ENCODE measurements around the gene SLC1A2. TPM values are rescaled to one million over a fixed set of nuclear protein-coding genes. Genes with fewer than 3 reads are reported as not detected.

SLC1A2 gene
- total and polyA plus RNA-seq, 3 donors from 2014 or later, result 0.74 to 7.5 (median 1.1) TPM

DNA sequence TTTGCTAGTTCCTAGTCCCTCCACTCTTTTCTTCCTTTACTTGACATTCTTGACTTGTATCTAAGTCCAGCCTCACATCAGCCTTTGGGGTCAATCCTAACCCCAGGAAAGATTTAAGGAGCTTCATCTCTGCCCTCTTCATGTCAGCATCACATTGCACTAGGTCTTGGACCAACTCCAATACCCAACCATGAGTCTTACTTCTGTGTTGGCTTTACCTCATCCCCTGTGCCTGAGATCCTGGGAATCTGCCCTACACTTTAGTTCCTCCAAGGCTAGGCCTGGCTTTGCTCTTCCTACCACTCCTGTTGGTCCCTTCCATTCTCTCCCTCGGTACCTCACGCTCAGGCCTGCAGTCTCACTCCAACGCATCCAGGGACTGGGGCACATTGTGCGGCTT, 117.0 kb downstream of the SLC1A2 start:
- intact Hi-C loops (cut with DNase I; ENCODE audit: low total_unique reads), result no loop called here
- H3K27ac ChIP-seq, result no peak overlapping the region

DNA sequence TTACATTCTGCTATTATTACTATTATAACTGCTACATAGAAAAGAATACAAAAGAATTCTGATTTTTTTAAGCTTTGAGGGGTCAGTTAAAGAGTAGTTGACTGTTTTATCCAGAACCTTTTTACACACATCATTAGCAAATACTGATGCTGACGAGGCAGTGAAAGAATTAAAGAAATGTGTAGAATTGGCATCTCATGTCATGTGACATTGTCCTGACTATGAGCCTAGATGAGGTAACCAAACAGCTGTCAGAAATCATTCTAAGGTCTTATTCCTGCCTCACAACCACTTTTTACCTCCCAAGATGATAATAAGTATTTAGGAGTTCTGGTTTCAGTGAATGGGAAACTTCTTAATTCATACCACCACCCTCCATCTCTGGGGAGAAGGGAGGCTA, 121.0 kb downstream of the SLC1A2 start:
- no peak for DNase-seq
- WGBS, 2 donors, result 85 to 92% methylated on average over 1 of the region's 1 CpG
- H3K9me3 ChIP-seq, result no peaks in the 10 kb centered on the region
- no peak overlapping the region for H3K4me3 ChIP-seq
- intact Hi-C loops (cut with DNase I; ENCODE audit: low total_unique reads), result no loop called here
- no peaks in the 10 kb centered on the region for H3K4me1 ChIP-seq
- no peaks in the 10 kb centered on the region for H3K27me3 ChIP-seq
- TF ChIP-seq POLR2A (IDR thresholded peaks at IDR 0.05), result no peak
- TF ChIP-seq, protein P1, sequence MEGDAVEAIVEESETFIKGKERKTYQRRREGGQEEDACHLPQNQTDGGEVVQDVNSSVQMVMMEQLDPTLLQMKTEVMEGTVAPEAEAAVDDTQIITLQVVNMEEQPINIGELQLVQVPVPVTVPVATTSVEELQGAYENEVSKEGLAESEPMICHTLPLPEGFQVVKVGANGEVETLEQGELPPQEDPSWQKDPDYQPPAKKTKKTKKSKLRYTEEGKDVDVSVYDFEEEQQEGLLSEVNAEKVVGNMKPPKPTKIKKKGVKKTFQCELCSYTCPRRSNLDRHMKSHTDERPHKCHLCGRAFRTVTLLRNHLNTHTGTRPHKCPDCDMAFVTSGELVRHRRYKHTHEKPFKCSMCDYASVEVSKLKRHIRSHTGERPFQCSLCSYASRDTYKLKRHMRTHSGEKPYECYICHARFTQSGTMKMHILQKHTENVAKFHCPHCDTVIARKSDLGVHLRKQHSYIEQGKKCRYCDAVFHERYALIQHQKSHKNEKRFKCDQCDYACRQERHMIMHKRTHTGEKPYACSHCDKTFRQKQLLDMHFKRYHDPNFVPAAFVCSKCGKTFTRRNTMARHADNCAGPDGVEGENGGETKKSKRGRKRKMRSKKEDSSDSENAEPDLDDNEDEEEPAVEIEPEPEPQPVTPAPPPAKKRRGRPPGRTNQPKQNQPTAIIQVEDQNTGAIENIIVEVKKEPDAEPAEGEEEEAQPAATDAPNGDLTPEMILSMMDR (IDR thresholded peaks at IDR 0.05), result no peak
- no peak overlapping the region for H3K27ac ChIP-seq
- no peaks in the 10 kb centered on the region for H3K36me3 ChIP-seq (ENCODE audit: low read depth, missing control alignments)

More for the DNA sequence above, 117.0 kb downstream of the SLC1A2 start:
- no peaks in the 10 kb centered on the region for H3K27me3 ChIP-seq
- no peaks in the 10 kb centered on the region for H3K9me3 ChIP-seq
- DNase-seq, result no peak
- H3K36me3 ChIP-seq (ENCODE audit: low read depth, missing control alignments), result no peaks in the 10 kb centered on the region
- no peak overlapping the region for H3K4me3 ChIP-seq
- TF ChIP-seq, protein P1 (IDR thresholded peaks at IDR 0.05), result no peak
- TF ChIP-seq POLR2A (IDR thresholded peaks at IDR 0.05), result no peak
- no peaks in the 10 kb centered on the region for H3K4me1 ChIP-seq
- 98% methylated on average over 4 of the region's 4 CpGs for WGBS, 2 donors

DNA sequence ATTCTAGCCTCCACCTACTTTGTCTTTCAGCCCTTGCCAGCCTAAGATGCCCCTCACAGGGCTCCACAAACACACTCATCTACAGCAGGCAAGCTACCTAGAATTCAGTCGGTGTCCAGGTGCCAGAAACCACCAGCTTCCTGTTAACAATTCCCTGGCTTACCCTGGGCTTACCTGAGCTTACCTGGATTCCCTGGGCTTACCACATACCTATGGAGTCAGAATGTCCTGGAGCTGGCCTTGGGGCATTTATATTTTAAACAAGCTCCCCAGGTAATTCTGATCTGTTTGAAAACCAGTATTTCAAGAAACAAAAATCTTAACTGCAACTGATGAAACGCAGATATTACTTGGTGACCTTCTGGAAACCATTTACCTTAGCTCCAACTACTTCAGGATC, 123.6 kb downstream of the SLC1A2 start:
- no peaks in the 10 kb centered on the region for H3K36me3 ChIP-seq (ENCODE audit: low read depth, missing control alignments)
- intact Hi-C loops (cut with DNase I; ENCODE audit: low total_unique reads), result no loop called here
- no peak for TF ChIP-seq POLR2A (IDR thresholded peaks at IDR 0.05)
- TF ChIP-seq, protein P1 (IDR thresholded peaks at IDR 0.05), result no peak
- H3K27ac ChIP-seq, result no peak overlapping the region
- no peak overlapping the region for H3K4me3 ChIP-seq
- no peaks in the 10 kb centered on the region for H3K4me1 ChIP-seq
- 91% methylated on average over 2 of the region's 2 CpGs for WGBS, 2 donors
- H3K9me3 ChIP-seq, result no peaks in the 10 kb centered on the region
- H3K27me3 ChIP-seq, result no peaks in the 10 kb centered on the region
- DNase-seq, result no peak

DNA sequence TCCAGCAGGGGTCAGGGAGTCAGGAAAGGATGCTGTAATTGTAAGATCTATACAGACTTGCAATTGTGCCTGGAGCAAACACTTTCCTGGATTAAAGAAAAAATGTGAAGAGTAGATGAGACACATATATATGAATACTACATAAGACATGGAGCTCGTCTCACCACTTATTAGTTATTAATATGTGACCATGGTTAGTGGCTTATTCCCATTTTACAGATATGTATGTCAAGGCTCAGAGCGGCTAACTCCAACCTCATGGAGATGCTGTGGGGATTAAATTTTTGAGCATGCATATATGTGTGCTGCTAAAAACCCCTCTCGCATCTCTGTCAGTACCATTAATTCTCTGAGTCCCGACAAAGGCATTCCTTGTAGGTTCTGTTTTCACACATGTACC, 125.7 kb downstream of the SLC1A2 start:
- intact Hi-C loops (cut with DNase I; ENCODE audit: low total_unique reads), result no loop called here
- no peaks in the 10 kb centered on the region for H3K36me3 ChIP-seq (ENCODE audit: low read depth, missing control alignments)
- DNase-seq, result no peak
- no peak overlapping the region for H3K27ac ChIP-seq
- H3K4me3 ChIP-seq, result no peak overlapping the region
- H3K9me3 ChIP-seq, result no peaks in the 10 kb centered on the region
- no peaks in the 10 kb centered on the region for H3K27me3 ChIP-seq
- no peak for TF ChIP-seq POLR2A (IDR thresholded peaks at IDR 0.05)
- TF ChIP-seq, protein P1 (IDR thresholded peaks at IDR 0.05), result no peak
- 90 to 91% methylated on average over 4 of the region's 4 CpGs for WGBS, 2 donors
- no peaks in the 10 kb centered on the region for H3K4me1 ChIP-seq

DNA sequence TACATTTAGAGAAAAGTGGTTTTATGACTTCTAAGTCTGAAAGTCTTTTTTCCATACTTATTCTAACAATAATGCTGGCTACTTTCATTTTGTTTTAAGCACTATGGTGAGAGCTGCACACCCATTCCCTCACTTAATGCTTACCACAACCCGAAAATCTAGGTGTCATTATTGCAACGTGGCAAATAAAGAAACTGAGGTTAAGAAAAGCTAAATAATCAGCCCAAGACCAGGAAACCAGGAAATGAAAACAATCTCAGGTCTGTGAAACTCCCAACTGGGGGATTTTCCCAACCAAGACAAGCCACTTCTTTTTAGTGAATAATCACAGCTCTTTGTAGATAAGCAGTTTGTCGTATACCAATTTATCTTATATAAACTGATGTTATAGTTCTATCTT, 126.3 kb downstream of the SLC1A2 start:
- Histone ChIP-seq H3K27me3 (no peaks in the 10 kb centered on the region), H3K4me3 (no peak overlapping the region), H3K36me3 (ENCODE audit: low read depth, missing control alignments) (no peaks in the 10 kb centered on the region), H3K9me3 (no peaks in the 10 kb centered on the region), H3K4me1 (no peaks in the 10 kb centered on the region), H3K27ac (no peak overlapping the region)
- DNase-seq, result no peak
- no peak for TF ChIP-seq POLR2A (IDR thresholded peaks at IDR 0.05)
- TF ChIP-seq, protein P1 (IDR thresholded peaks at IDR 0.05), result no peak
- WGBS, 2 donors, result 64 to 69% methylated on average over 3 of the region's 3 CpGs
- intact Hi-C loops (cut with DNase I; ENCODE audit: low total_unique reads), result no loop called here
